GM19239 (cell line): ENCODE results near the gene EREG.

Experiments
- DNase-seq: peaks from one replicate; pipeline ENCODE4 v3.0.0; 2011; ENCODE audit warnings: low spot score; ENCODE audit not compliant: insufficient read length
- FAIRE-seq: peaks from 2 replicates; lab custom pipeline; 2011; peaks lifted over from hg19 to GRCh38; lab: Jason Lieb, UNC

Gene EREG

GRCh38 chr4:74364652-74365491 lies at the start of gene EREG:
Gene EREG, plus strand, starts transcription at chr4:74365145. Its CDS starts 164 bp downstream, at chr4:74365309.
- DNase-seq (no peak), FAIRE-seq (no peak)

GRCh38 chr4:74315376-74315775 lies 49.6 kb upstream of the EREG start:
- DNase-seq = no peak
- FAIRE-seq = no peak

- FAIRE-seq (no peak), DNase-seq (no peak)
These were observed 48.5 kb upstream of the EREG start for GRCh38 chr4:74316397-74316796.

- FAIRE-seq = no peak
- no peak for DNase-seq
These were observed 47.2 kb upstream of the EREG start for GRCh38 chr4:74317616-74318246.

- no peak for DNase-seq
- FAIRE-seq = no peak
These were observed 46.7 kb upstream of the EREG start for GRCh38 chr4:74318276-74318675.

GRCh38 chr4:74319470-74319869 lies 45.5 kb upstream of the EREG start:
- no peak for DNase-seq
- FAIRE-seq = no peak

GRCh38 chr4:74320559-74321118 lies 44.3 kb upstream of the EREG start:
- DNase-seq (no peak), FAIRE-seq (no peak)

GRCh38 chr4:74322301-74322700 lies 42.6 kb upstream of the EREG start:
- FAIRE-seq (no peak), DNase-seq (no peak)

GRCh38 chr4:74323663-74324062 lies 41.3 kb upstream of the EREG start:
- no peak for DNase-seq
- FAIRE-seq = no peak

GRCh38 chr4:74324262-74324661 lies 40.7 kb upstream of the EREG start:
- DNase-seq (no peak), FAIRE-seq (no peak)

GRCh38 chr4:74325886-74326285 lies 39.1 kb upstream of the EREG start:
- DNase-seq (no peak), FAIRE-seq (peak; percentile 14)

GRCh38 chr4:74327762-74328161 lies 37.2 kb upstream of the EREG start:
- FAIRE-seq (no peak), DNase-seq (no peak)

GRCh38 chr4:74328501-74328900 lies 36.4 kb upstream of the EREG start:
- FAIRE-seq (no peak), DNase-seq (no peak)

GRCh38 chr4:74329307-74329706 lies 35.6 kb upstream of the EREG start:
- FAIRE-seq (no peak), DNase-seq (no peak)

GRCh38 chr4:74330295-74330750 lies 34.6 kb upstream of the EREG start:
- DNase-seq = no peak
- FAIRE-seq = no peak

GRCh38 chr4:74331252-74331651 lies 33.7 kb upstream of the EREG start:
- DNase-seq = no peak
- FAIRE-seq = no peak

GRCh38 chr4:74331944-74332343 lies 33.0 kb upstream of the EREG start:
- DNase-seq (no peak), FAIRE-seq (no peak)

- DNase-seq (no peak), FAIRE-seq (no peak)
These were observed 30.3 kb upstream of the EREG start for GRCh38 chr4:74334636-74335035.

- DNase-seq (no peak), FAIRE-seq (peak; percentile 76)
These were observed 29.5 kb upstream of the EREG start for GRCh38 chr4:74335341-74336021.

- no peak for FAIRE-seq
These were observed 26.1 kb upstream of the EREG start for GRCh38 chr4:74338792-74339333.

More at GRCh38 chr4:74338792-74339333, 26.1 kb upstream of the EREG start:
- DNase-seq = no peak
